GM10266 (cell line): ENCODE measurements around the gene VPS45.
"Not testable (repeated sequence)": the region's sequence is repeated elsewhere in the genome, so short reads cannot be mapped to it uniquely, and the experiment has no call there.

Experiments used
- DNase-seq: peaks from one replicate; pipeline ENCODE4 v3.0.0; 2012; ENCODE audit errors: extremely low spot score
- CTCF ChIP-seq: IDR thresholded peaks from 2 replicates; pipeline ENCODE4 v1.5.1; 2012; ENCODE audit warnings: mild to moderate bottlenecking, low read depth; ENCODE audit not compliant: control insufficient read depth, insufficient read depth; ENCODE audit errors: missing control alignments

Gene VPS45

GRCh38 chr1:150121236-150121862 lies 53.8 kb downstream of the VPS45 start:
- TF ChIP-seq CTCF: no peak
- DNase-seq: no peak

- DNase-seq: no peak
Observed at GRCh38 chr1:150126811-150127210, 59.2 kb downstream of the VPS45 start.

GRCh38 chr1:150127464-150127863 lies 59.9 kb downstream of the VPS45 start:
- DNase-seq: no peak
- TF ChIP-seq CTCF: no peak

More at GRCh38 chr1:150126811-150127210, 59.2 kb downstream of the VPS45 start:
- no peak for TF ChIP-seq CTCF

- no peak for TF ChIP-seq CTCF
- DNase-seq: no peak
Observed at GRCh38 chr1:150127868-150128267, 60.3 kb downstream of the VPS45 start.

GRCh38 chr1:150132372-150132771 lies 64.8 kb downstream of the VPS45 start:
- no peak for DNase-seq
- no peak for TF ChIP-seq CTCF

GRCh38 chr1:150134537-150134936 lies 67.0 kb downstream of the VPS45 start:
- DNase-seq: no peak
- no peak for TF ChIP-seq CTCF

GRCh38 chr1:150135400-150135799 lies 67.8 kb downstream of the VPS45 start:
- not testable (repeated sequence) for DNase-seq

GRCh38 chr1:150138044-150138443 lies 70.5 kb downstream of the VPS45 start:
- no peak for TF ChIP-seq CTCF
- DNase-seq: no peak
